ENCODE data around the gene RCN2.

GRCh38 chr15:76885212-76885611 lies 46.3 kb upstream of the RCN2 start:
- no peak for TF ChIP-seq EZH2 (IDR thresholded peaks at IDR 0.05; ENCODE audit: borderline replicate concordance)
- no peak for TF ChIP-seq CTCF (IDR thresholded peaks at IDR 0.05; ENCODE audit: poor library complexity)
